Upper lobe of left lung (tissue), 6 donors: ENCODE measurements around the gene CADM1. TPM values are rescaled to one million over a fixed set of nuclear protein-coding genes. Genes with fewer than 3 reads are reported as not detected.
A peak's percentile ranks its signal among the peaks of the same experiment; 100 is the strongest.

Experiments used
- ATAC-seq, 2 donors: fragments of 200-7000 bp; cut with Tn5 transposase; one replicate each; pipeline ENCODE4 v1.9.1; 2022; ENCODE audit warnings: mild to moderate bottlenecking in 2 of 2, moderate library complexity in 2 of 2; ENCODE audit not compliant: low FRiP score in 2 of 2
- DNase-seq, 2 donors: peaks; one replicate each; pipeline ENCODE4 v3.0.0-alpha.2; 2019 to 2020
- H3K27ac ChIP-seq, 4 donors: fragments of 200-600 bp; sonication (generic); one replicate each; pipeline ENCODE4 v1.5.1; 2016 to 2019
- H3K27me3 ChIP-seq, 4 donors: fragments of 200-600 bp; sonication (generic); one replicate each; pipeline ENCODE4 v1.5.1; 2017 to 2019
- H3K36me3 ChIP-seq, 4 donors: fragments of 200-600 bp; sonication (generic); one replicate each; pipeline ENCODE4 v1.5.1; 2016 to 2019
- H3K4me1 ChIP-seq, 4 donors: fragments of 200-600 bp; sonication (generic); one replicate each; pipeline ENCODE4 v1.5.1; 2018 to 2019
- H3K4me3 ChIP-seq, 4 donors: fragments of 200-600 bp; sonication (generic); one replicate each; pipeline ENCODE4 v1.5.1; 2017 to 2019; ENCODE audit warnings: mild to moderate bottlenecking in 2 of 4, moderate library complexity in 1 of 4
- H3K9me3 ChIP-seq, 4 donors: fragments of 200-600 bp; sonication (generic); one replicate each; pipeline ENCODE4 v1.5.1; 2018 to 2019
- EP300 ChIP-seq, 4 donors: sonication (generic); formaldehyde crosslinking; IDR thresholded peaks; one replicate each; pipeline ENCODE4 v1.5.1; 2017; ENCODE audit warnings: antibody characterized with exemption in 4 of 4, control low read depth in 2 of 4
- POLR2A ChIP-seq, 4 donors: fragments of 450-650 bp; IDR thresholded peaks; one replicate each; pipeline ENCODE4 v1.5.1; 2016 to 2017; ENCODE audit warnings: antibody characterized with exemption in 4 of 4, mild to moderate bottlenecking in 2 of 4
- POLR2AphosphoS5 ChIP-seq, 2 donors: sonication (generic); formaldehyde crosslinking; IDR thresholded peaks; one replicate each; pipeline ENCODE4 v1.5.1; 2017; ENCODE audit warnings: antibody characterized with exemption in 2 of 2
- WGBS, 2 donors: methylation state at CpG; one replicate each; pipeline ENCODE4 v1.1.5; 2017 to 2018; 5-methylcytosine and 5-hydroxymethylcytosine counted together
- total RNA-seq, 6 donors: library from RNA; depleted of rRNA in 4 of 6; stranded (reverse); fragments of >200 nt in 4 of 6; gene quantifications; one replicate each; pipeline versions ENCODE4 v1.1.0 to v1.2.1, GENCODE V29; 2016 to 2021
- TF ChIP-seq, protein P1 (sequence below), 6 experiments: fragments of 450-650 bp in 4 of 6; fragments of 200-600 bp in 2 of 6; sonication (generic) in 2 of 6; IDR thresholded peaks; one replicate each; pipeline ENCODE4 v1.5.1; 2016 to 2019; ENCODE audit warnings: antibody characterized with exemption in 6 of 6
- donor health status: DM: no; HTN: no; CAD: no; lungs with moderate emphysema.
- donor health status: DM: no; HTN: yes; CAD: no; lungs with severe emphysema.

The CADM1 gene
- total RNA-seq, 6 donors from 2014 or later = 69.9 to 212 (median 125) TPM

GRCh38 chr11:115316696-115317095 lies 187.5 kb downstream of the CADM1 start:
- DNase-seq (no peak), ATAC-seq (no peak)
- TF ChIP-seq, protein P1, sequence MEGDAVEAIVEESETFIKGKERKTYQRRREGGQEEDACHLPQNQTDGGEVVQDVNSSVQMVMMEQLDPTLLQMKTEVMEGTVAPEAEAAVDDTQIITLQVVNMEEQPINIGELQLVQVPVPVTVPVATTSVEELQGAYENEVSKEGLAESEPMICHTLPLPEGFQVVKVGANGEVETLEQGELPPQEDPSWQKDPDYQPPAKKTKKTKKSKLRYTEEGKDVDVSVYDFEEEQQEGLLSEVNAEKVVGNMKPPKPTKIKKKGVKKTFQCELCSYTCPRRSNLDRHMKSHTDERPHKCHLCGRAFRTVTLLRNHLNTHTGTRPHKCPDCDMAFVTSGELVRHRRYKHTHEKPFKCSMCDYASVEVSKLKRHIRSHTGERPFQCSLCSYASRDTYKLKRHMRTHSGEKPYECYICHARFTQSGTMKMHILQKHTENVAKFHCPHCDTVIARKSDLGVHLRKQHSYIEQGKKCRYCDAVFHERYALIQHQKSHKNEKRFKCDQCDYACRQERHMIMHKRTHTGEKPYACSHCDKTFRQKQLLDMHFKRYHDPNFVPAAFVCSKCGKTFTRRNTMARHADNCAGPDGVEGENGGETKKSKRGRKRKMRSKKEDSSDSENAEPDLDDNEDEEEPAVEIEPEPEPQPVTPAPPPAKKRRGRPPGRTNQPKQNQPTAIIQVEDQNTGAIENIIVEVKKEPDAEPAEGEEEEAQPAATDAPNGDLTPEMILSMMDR (IDR thresholded peaks at IDR 0.05) = no peak
- peak in 1 of 4 donors; percentile 43 for TF ChIP-seq EP300 (IDR thresholded peaks at IDR 0.05)
- WGBS, 2 donors = 57 to 60% methylated on average over 5 of the region's 5 CpGs
- Histone ChIP-seq H3K27me3 (no peaks in the 10 kb centered on the region), H3K27ac (no peak overlapping the region), H3K4me3 (no peak overlapping the region), H3K4me1 (no peaks in the 10 kb centered on the region), H3K9me3 (no peaks in the 10 kb centered on the region), H3K36me3 (no peaks in the 10 kb centered on the region)

GRCh38 chr11:115314330-115314920 lies 189.8 kb downstream of the CADM1 start:
- Histone ChIP-seq H3K4me1 (no peaks in the 10 kb centered on the region), H3K9me3 (no peaks in the 10 kb centered on the region), H3K27ac (no peak overlapping the region), H3K27me3 (no peaks in the 10 kb centered on the region), H3K4me3 (no peak overlapping the region), H3K36me3 (no peaks in the 10 kb centered on the region)
- DNase-seq (no peak), ATAC-seq (no peak)
- TF ChIP-seq EP300 (IDR thresholded peaks at IDR 0.05) (no peak), POLR2AphosphoS5 (IDR thresholded peaks at IDR 0.05) (no peak), POLR2A (IDR thresholded peaks at IDR 0.05) (no peak)
- TF ChIP-seq, protein P1 (IDR thresholded peaks at IDR 0.05) = no peak
- 76 to 80% methylated on average over 3 of the region's 3 CpGs for WGBS, 2 donors

GRCh38 chr11:115313224-115313838 lies 190.9 kb downstream of the CADM1 start:
- Histone ChIP-seq H3K4me1 (no peaks in the 10 kb centered on the region), H3K36me3 (no peaks in the 10 kb centered on the region), H3K9me3 (no peaks in the 10 kb centered on the region), H3K27me3 (no peaks in the 10 kb centered on the region), H3K4me3 (no peak overlapping the region), H3K27ac (no peak overlapping the region)
- 84 to 100% methylated on average over 2 of the region's 2 CpGs for WGBS, 2 donors
- TF ChIP-seq, protein P1 (IDR thresholded peaks at IDR 0.05) = no peak
- no peak for TF ChIP-seq POLR2AphosphoS5 (IDR thresholded peaks at IDR 0.05)
- TF ChIP-seq EP300 (IDR thresholded peaks at IDR 0.05) = no peak
- no peak for ATAC-seq
- DNase-seq = no peak

DNA sequence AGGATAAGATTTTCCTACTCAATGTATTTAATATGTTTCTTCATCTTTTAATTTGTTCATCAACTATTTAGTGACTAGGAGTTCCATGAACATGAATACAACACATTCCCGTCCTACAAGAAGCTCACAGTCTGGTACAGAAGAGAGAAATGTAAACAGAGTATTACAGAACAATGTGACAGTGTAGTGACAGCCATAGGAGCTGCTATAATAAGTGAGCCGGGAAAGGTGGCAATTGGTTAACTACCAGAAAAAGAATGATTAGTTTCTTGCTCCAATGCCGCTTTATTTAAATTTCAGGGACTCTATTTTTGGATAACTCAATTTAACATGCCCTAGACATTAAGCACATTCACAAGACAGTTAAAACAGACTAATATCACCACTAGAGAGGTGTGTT lies 192.3 kb downstream of the CADM1 start:
- TF ChIP-seq EP300 (IDR thresholded peaks at IDR 0.05) (no peak), POLR2AphosphoS5 (IDR thresholded peaks at IDR 0.05) (no peak), POLR2A (IDR thresholded peaks at IDR 0.05) (no peak)
- TF ChIP-seq, protein P1 (IDR thresholded peaks at IDR 0.05) = no peak
- ATAC-seq (no peak), DNase-seq (no peak)
- Histone ChIP-seq H3K27me3 (no peaks in the 10 kb centered on the region), H3K36me3 (no peaks in the 10 kb centered on the region), H3K4me1 (no peaks in the 10 kb centered on the region), H3K4me3 (no peak overlapping the region), H3K27ac (no peak overlapping the region), H3K9me3 (no peaks in the 10 kb centered on the region)
- 88 to 93% methylated on average over 3 of the region's 3 CpGs for WGBS, 2 donors

DNA sequence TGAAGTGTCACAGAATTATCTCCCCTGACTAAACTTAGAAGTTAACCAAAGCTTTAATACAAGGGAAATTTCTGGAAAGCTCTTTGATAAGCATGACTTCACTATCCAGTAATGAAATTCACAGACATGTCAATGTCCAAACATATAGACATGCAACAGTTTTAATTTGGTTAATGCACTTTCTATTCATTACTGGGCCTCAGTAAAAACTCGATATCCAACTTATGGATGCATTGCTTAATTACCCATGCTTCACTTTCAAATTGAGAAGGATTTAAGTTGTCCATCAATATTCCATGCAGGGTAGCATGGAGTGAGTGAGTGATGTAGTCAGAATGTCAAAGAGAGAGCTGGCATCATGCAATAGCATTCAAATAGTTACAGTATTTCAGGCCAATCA lies 197.5 kb downstream of the CADM1 start:
- Histone ChIP-seq H3K9me3 (no peaks in the 10 kb centered on the region), H3K36me3 (no peaks in the 10 kb centered on the region), H3K27ac (no peak overlapping the region), H3K4me1 (no peaks in the 10 kb centered on the region), H3K27me3 (no peaks in the 10 kb centered on the region), H3K4me3 (no peak overlapping the region)
- WGBS, 2 donors = 88 to 94% methylated on average over 1 of the region's 1 CpG
- no peak for TF ChIP-seq POLR2AphosphoS5 (IDR thresholded peaks at IDR 0.05)
- no peak for DNase-seq
- ATAC-seq = no peak
